PC-9 (cell line): ENCODE measurements around the gene FUT2.
"Not testable (repeated sequence)": the region's sequence is repeated elsewhere in the genome, so short reads cannot be mapped to it uniquely, and the experiment has no call there.

Source experiments
- CTCF ChIP-seq: fragments of 200-600 bp; sonication (generic); conservative IDR thresholded peaks from 2 replicates; pipeline ENCODE4 v1.6.1; 2017; ENCODE audit warnings: mixed run types, antibody characterized with exemption, mild to moderate bottlenecking, moderate library complexity
- EZH2 ChIP-seq: fragments of 200-600 bp; sonication (generic); IDR thresholded peaks from 2 replicates; pipeline ENCODE4 v1.8.0; 2017; ENCODE audit warnings: antibody characterized with exemption, low read depth

- TF ChIP-seq EZH2, CTCF: not testable (repeated sequence)
Observed at GRCh38 chr19:48718106-48718505, 22.3 kb downstream of the FUT2 start.
